ENCODE measurements around the gene PDE4D. TPM values are rescaled to one million over a fixed set of nuclear protein-coding genes. Genes with fewer than 3 reads are reported as not detected.

The PDE4D gene
- total RNA-seq, 1 experiment from 2014 or later: 11.6 TPM

GRCh38 chr5:59092758-59093157, 800.8 kb downstream of the PDE4D start:
- BruUV-seq (replicated peaks): no TSS peak
- peak overlapping the region; percentile 46 for H3K4me3 Mint-ChIP-seq (ENCODE audit: low read depth, unreplicated experiment)
- H3K36me3 Mint-ChIP-seq (ENCODE audit: insufficient read depth, unreplicated experiment): no peaks in the 10 kb centered on the region
- CTCF ChIA-PET: no interaction called here
- H3K27ac Mint-ChIP-seq (ENCODE audit: unreplicated experiment): no peak overlapping the region
- peaks cover 6% of the 10 kb centered on the region for H3K4me1 Mint-ChIP-seq (ENCODE audit: low read depth, unreplicated experiment)
- intact Hi-C loops (cut with micrococcal nuclease; ENCODE audit: unreplicated experiment): no loop called here
- DNase-seq: no peak
- H3K27me3 Mint-ChIP-seq (ENCODE audit: unreplicated experiment): no peaks in the 10 kb centered on the region
- no peaks in the 10 kb centered on the region for H3K9me3 Mint-ChIP-seq (ENCODE audit: low read depth, unreplicated experiment)
- no peak for TF ChIP-seq CTCF (IDR thresholded peaks at IDR 0.05; ENCODE audit: unreplicated experiment)

DNA sequence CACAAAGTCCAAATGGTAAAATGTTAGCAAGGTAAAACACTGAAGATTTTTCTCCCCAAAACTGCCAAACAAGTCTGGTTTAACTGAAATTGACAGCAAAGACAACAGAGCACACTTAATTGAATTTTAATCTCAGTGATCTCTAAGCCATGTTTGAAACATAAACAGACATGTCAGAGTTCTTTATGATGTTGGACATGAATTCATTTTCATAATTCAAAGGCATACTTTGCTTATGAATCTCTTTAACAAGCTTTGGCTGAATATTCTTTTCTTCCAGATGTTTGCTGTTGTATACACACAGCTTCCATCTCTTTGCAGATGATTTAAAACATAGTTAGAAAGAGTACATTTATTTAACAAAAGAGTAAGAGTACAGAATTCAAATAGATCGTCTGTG, 801.6 kb downstream of the PDE4D start:
- H3K36me3 Mint-ChIP-seq (ENCODE audit: insufficient read depth, unreplicated experiment): no peaks in the 10 kb centered on the region
- H3K9me3 Mint-ChIP-seq (ENCODE audit: low read depth, unreplicated experiment): no peaks in the 10 kb centered on the region
- H3K4me1 Mint-ChIP-seq (ENCODE audit: low read depth, unreplicated experiment): peaks cover 10% of the 10 kb centered on the region
- CTCF ChIA-PET: no interaction called here
- H3K27me3 Mint-ChIP-seq (ENCODE audit: unreplicated experiment): no peaks in the 10 kb centered on the region
- H3K27ac Mint-ChIP-seq (ENCODE audit: unreplicated experiment): no peak overlapping the region
- BruUV-seq (replicated peaks): no TSS peak
- no peak overlapping the region for H3K4me3 Mint-ChIP-seq (ENCODE audit: low read depth, unreplicated experiment)
- intact Hi-C loops (cut with micrococcal nuclease; ENCODE audit: unreplicated experiment): no loop called here
- no peak for DNase-seq
- no peak for TF ChIP-seq CTCF (IDR thresholded peaks at IDR 0.05; ENCODE audit: unreplicated experiment)

- BruUV-seq (replicated peaks): no TSS peak
- CTCF ChIA-PET: no interaction called here
- no peaks in the 10 kb centered on the region for H3K9me3 Mint-ChIP-seq (ENCODE audit: low read depth, unreplicated experiment)
- intact Hi-C loops (cut with micrococcal nuclease; ENCODE audit: unreplicated experiment): no loop called here
- no peaks in the 10 kb centered on the region for H3K27me3 Mint-ChIP-seq (ENCODE audit: unreplicated experiment)
- TF ChIP-seq CTCF (IDR thresholded peaks at IDR 0.05; ENCODE audit: unreplicated experiment): no peak
- H3K4me1 Mint-ChIP-seq (ENCODE audit: low read depth, unreplicated experiment): peaks cover 10% of the 10 kb centered on the region
- no peak for DNase-seq
- no peak overlapping the region for H3K27ac Mint-ChIP-seq (ENCODE audit: unreplicated experiment)
- no peak overlapping the region for H3K4me3 Mint-ChIP-seq (ENCODE audit: low read depth, unreplicated experiment)
- H3K36me3 Mint-ChIP-seq (ENCODE audit: insufficient read depth, unreplicated experiment): no peaks in the 10 kb centered on the region
Observed at GRCh38 chr5:59090323-59090722, 803.2 kb downstream of the PDE4D start.

GRCh38 chr5:59089767-59090166, 803.8 kb downstream of the PDE4D start:
- TF ChIP-seq CTCF (IDR thresholded peaks at IDR 0.05; ENCODE audit: unreplicated experiment): no peak
- peaks cover 10% of the 10 kb centered on the region for H3K4me1 Mint-ChIP-seq (ENCODE audit: low read depth, unreplicated experiment)
- H3K4me3 Mint-ChIP-seq (ENCODE audit: low read depth, unreplicated experiment): no peak overlapping the region
- CTCF ChIA-PET: no interaction called here
- no peaks in the 10 kb centered on the region for H3K36me3 Mint-ChIP-seq (ENCODE audit: insufficient read depth, unreplicated experiment)
- intact Hi-C loops (cut with micrococcal nuclease; ENCODE audit: unreplicated experiment): no loop called here
- no peak for DNase-seq
- H3K27me3 Mint-ChIP-seq (ENCODE audit: unreplicated experiment): no peaks in the 10 kb centered on the region
- no peak overlapping the region for H3K27ac Mint-ChIP-seq (ENCODE audit: unreplicated experiment)
- H3K9me3 Mint-ChIP-seq (ENCODE audit: low read depth, unreplicated experiment): no peaks in the 10 kb centered on the region
- no TSS peak for BruUV-seq (replicated peaks)

- H3K27me3 Mint-ChIP-seq (ENCODE audit: unreplicated experiment): no peaks in the 10 kb centered on the region
- BruUV-seq (replicated peaks): no TSS peak
- CTCF ChIA-PET: no interaction called here
- intact Hi-C loops (cut with micrococcal nuclease; ENCODE audit: unreplicated experiment): no loop called here
- TF ChIP-seq CTCF (IDR thresholded peaks at IDR 0.05; ENCODE audit: unreplicated experiment): no peak
- H3K36me3 Mint-ChIP-seq (ENCODE audit: insufficient read depth, unreplicated experiment): no peaks in the 10 kb centered on the region
- DNase-seq: no peak
- H3K4me1 Mint-ChIP-seq (ENCODE audit: low read depth, unreplicated experiment): peaks cover 10% of the 10 kb centered on the region
- no peak overlapping the region for H3K27ac Mint-ChIP-seq (ENCODE audit: unreplicated experiment)
- no peak overlapping the region for H3K4me3 Mint-ChIP-seq (ENCODE audit: low read depth, unreplicated experiment)
- no peaks in the 10 kb centered on the region for H3K9me3 Mint-ChIP-seq (ENCODE audit: low read depth, unreplicated experiment)
Observed at GRCh38 chr5:59088546-59088945, 805.0 kb downstream of the PDE4D start.

Measured in Calu3 (cell line).